ENCODE data around the gene ARF4. TPM values are rescaled to one million over a fixed set of nuclear protein-coding genes. Genes with fewer than 3 reads are reported as not detected.

Gene ARF4
- total RNA-seq, 1 donor from 2014 or later: 133 TPM

DNA sequence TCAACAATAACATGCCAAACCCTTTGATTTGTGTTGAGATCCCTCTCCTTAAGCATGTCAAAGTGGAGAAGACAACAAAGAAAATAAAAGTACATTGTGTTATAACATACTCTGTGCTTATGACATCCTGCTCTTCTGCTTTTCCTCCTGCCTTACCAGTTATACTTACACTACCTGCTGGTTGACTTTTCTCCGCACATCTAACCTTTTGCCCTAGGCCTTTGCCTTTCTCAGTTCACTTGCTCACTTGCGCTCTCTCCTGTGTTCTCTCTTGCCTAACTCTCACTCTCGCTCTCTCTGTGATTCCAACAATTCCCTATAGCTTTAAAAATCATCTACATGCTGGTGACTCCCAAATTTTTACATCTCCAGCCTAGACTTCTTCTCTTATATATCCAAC is 58.7 kb downstream of the ARF4 start:
- peaks cover 2% of the 10 kb centered on the region for H3K4me1 Mint-ChIP-seq (ENCODE audit: low read depth)
- H3K36me3 Mint-ChIP-seq (ENCODE audit: insufficient read depth): peaks cover 2% of the 10 kb centered on the region

DNA sequence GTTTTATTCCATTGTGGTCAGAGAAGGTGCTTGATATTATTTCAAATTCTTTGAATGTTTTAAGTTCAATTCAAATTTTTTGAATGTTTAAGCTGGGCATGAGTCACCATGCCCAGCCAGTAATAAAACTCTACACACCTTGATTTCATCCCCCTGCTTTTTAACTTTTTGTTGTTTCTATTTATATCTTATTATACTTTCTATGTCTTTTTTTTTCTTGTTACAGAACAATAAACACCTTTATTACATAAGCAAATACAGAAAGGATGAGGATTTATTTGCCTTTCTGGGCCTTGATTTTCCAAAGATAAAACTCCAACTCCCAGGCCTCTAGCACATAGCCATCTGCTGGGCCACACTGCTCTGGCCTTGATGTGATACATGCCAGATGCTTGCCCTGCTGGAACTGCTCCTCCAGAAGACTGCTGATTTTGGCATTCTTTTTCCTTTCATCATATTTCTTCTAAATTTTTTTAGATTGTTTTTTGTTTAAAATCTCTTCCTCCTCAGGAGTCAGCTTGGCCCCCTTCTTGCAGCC is 67.0 kb downstream of the ARF4 start:
- no peak for TF ChIP-seq CTCF (IDR thresholded peaks at IDR 0.05; ENCODE audit: unreplicated experiment)
- Mint-ChIP-seq H3K4me3 (ENCODE audit: low read depth) (no peak overlapping the region), H3K36me3 (ENCODE audit: insufficient read depth) (no peaks in the 10 kb centered on the region), H3K4me1 (ENCODE audit: low read depth) (peaks cover 1% of the 10 kb centered on the region), H3K27ac (no peak overlapping the region), H3K9me3 (ENCODE audit: low read depth) (peaks cover 8% of the 10 kb centered on the region), H3K27me3 (no peaks in the 10 kb centered on the region)
- DNase-seq (ENCODE audit: low spot score, unreplicated experiment): no peak

More for the DNA sequence above, 58.7 kb downstream of the ARF4 start:
- no peak overlapping the region for H3K4me3 Mint-ChIP-seq (ENCODE audit: low read depth)
- TF ChIP-seq CTCF (IDR thresholded peaks at IDR 0.05; ENCODE audit: unreplicated experiment): no peak
- H3K27me3 Mint-ChIP-seq: no peaks in the 10 kb centered on the region
- DNase-seq (ENCODE audit: low spot score, unreplicated experiment): no peak
- H3K9me3 Mint-ChIP-seq (ENCODE audit: low read depth): no peaks in the 10 kb centered on the region
- H3K27ac Mint-ChIP-seq: no peak overlapping the region

Other genes with a start within 250 kb of the ARF4 start
- 1.1 and 1.2 TPM in 2 replicates for gene DNAH12, start 53.0 kb downstream of the ARF4 start, total RNA-seq
- 14.5 and 15.4 TPM in 2 replicates for gene PDE12, start 41.1 kb downstream of the ARF4 start, total RNA-seq
- gene DENND6A, start 95.7 kb upstream of the ARF4 start, total RNA-seq: 29.1 and 31.9 TPM in 2 replicates
- 64.7 and 65.8 TPM in 2 replicates for gene SLMAP, start 159.0 kb upstream of the ARF4 start, total RNA-seq